ENCODE results near the gene BCAM.

The BCAM gene

DNA sequence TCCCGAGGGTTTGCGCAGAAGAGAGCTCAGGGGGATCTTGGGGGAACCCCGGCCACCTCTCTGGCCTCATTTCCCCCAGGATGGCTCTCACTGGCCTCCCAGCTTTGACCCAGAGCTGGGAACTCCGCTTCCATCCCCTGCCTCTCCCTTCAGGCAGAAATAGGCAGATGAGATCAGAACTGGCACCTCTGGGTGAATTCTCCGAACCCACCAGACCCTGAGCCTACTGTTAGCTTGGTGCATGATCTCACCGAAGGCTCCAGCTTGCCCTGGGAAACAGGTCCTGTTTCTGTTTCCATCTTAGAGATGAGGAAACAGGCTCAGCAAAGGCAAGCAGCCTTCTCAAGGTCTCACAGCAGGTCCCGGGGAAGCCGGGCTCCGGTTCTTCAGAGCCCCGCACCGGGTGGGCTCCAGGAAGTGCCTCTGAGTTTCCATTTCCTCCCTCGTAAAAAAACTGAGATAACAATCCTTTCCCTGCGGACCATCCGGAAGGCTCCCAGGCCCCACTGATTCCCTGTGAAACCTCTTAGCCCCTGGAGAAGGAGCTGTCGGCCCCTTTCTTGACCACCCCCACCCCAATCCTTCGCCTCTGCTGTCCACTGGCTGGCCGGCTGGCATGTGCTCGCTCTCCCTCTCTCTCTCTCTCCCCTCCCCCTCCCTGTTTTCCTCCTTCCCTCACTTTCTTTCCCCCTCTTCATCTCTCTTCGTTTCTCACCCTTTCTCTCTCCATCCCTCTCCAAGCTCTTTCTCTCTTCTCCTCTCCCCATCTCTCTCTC is 39.3 kb downstream of the BCAM start:
- TF ChIP-seq EZH2phosphoT487 (IDR thresholded peaks at IDR 0.05; ENCODE audit: borderline replicate concordance, low read length) (no peak), CTCF (IDR thresholded peaks at IDR 0.05; ENCODE audit: low read depth, low read length, poor library complexity, severe bottlenecking) (no peak)
- no peak overlapping the region for H3K4me2 ChIP-seq (ENCODE audit: low read length)
- H3K27ac ChIP-seq (ENCODE audit: low read depth, low read length) = no peak overlapping the region
- no peaks in the 10 kb centered on the region for H3K36me3 ChIP-seq (ENCODE audit: control insufficient read depth, low read length)
- H3K9me3 ChIP-seq (ENCODE audit: control insufficient read depth, insufficient read depth, low read length) = no peaks in the 10 kb centered on the region
- peaks cover 6% of the 10 kb centered on the region; the same call in 1 of the 2 replicates for H4K20me1 ChIP-seq (ENCODE audit: control insufficient read depth, insufficient read depth, low read depth, low read length)
- H3K9me2 ChIP-seq (replicated peaks; ENCODE audit: control insufficient read depth, low read length) = no peaks in the 10 kb centered on the region
- peaks cover 5% of the 10 kb centered on the region; the same call in 1 of the 2 replicates for H3F3A ChIP-seq (ENCODE audit: control insufficient read depth, insufficient read depth)
- peaks cover 19% of the 10 kb centered on the region for H3K4me1 ChIP-seq (ENCODE audit: control insufficient read depth, low read length)
- peaks cover 43% of the 10 kb centered on the region for H3K27me3 ChIP-seq (ENCODE audit: control insufficient read depth, low read length)
- H3K4me3 ChIP-seq (ENCODE audit: low read length) = no peak overlapping the region
- H3K79me2 ChIP-seq (ENCODE audit: control insufficient read depth, low read length) = no peaks in the 10 kb centered on the region

GRCh38 chr19:44848812-44849447 is 40.0 kb downstream of the BCAM start:
- TF ChIP-seq CTCF (IDR thresholded peaks at IDR 0.05; ENCODE audit: low read depth, low read length, poor library complexity, severe bottlenecking) (no peak), EZH2phosphoT487 (IDR thresholded peaks at IDR 0.05; ENCODE audit: borderline replicate concordance, low read length) (no peak)
- Histone ChIP-seq H4K20me1 (ENCODE audit: control insufficient read depth, insufficient read depth, low read depth, low read length) (peaks cover 6% of the 10 kb centered on the region; the same call in 1 of the 2 replicates), H3K9me3 (ENCODE audit: control insufficient read depth, insufficient read depth, low read length) (no peaks in the 10 kb centered on the region), H3K4me2 (ENCODE audit: low read length) (no peak overlapping the region), H3K36me3 (ENCODE audit: control insufficient read depth, low read length) (no peaks in the 10 kb centered on the region), H3K9me2 (replicated peaks; ENCODE audit: control insufficient read depth, low read length) (no peaks in the 10 kb centered on the region), H3K27me3 (ENCODE audit: control insufficient read depth, low read length) (peaks cover 43% of the 10 kb centered on the region), H3K79me2 (ENCODE audit: control insufficient read depth, low read length) (no peaks in the 10 kb centered on the region), H3F3A (ENCODE audit: control insufficient read depth, insufficient read depth) (peaks cover 5% of the 10 kb centered on the region; the same call in 1 of the 2 replicates), H3K4me3 (ENCODE audit: low read length) (no peak overlapping the region), H3K27ac (ENCODE audit: low read depth, low read length) (no peak overlapping the region), H3K4me1 (ENCODE audit: control insufficient read depth, low read length) (peaks cover 19% of the 10 kb centered on the region)

- Histone ChIP-seq H3K4me3 (ENCODE audit: low read length) (no peak overlapping the region), H3K27me3 (ENCODE audit: control insufficient read depth, low read length) (peaks cover 44% of the 10 kb centered on the region), H3K36me3 (ENCODE audit: control insufficient read depth, low read length) (no peaks in the 10 kb centered on the region), H4K20me1 (ENCODE audit: control insufficient read depth, insufficient read depth, low read depth, low read length) (peaks cover 6% of the 10 kb centered on the region; the same call in 1 of the 2 replicates), H3K9me2 (replicated peaks; ENCODE audit: control insufficient read depth, low read length) (no peaks in the 10 kb centered on the region), H3K79me2 (ENCODE audit: control insufficient read depth, low read length) (no peaks in the 10 kb centered on the region), H3K4me2 (ENCODE audit: low read length) (no peak overlapping the region), H3K4me1 (ENCODE audit: control insufficient read depth, low read length) (peaks cover 5% of the 10 kb centered on the region), H3F3A (ENCODE audit: control insufficient read depth, insufficient read depth) (peaks cover 3% of the 10 kb centered on the region; the same call in 1 of the 2 replicates), H3K27ac (ENCODE audit: low read depth, low read length) (no peak overlapping the region), H3K9me3 (ENCODE audit: control insufficient read depth, insufficient read depth, low read length) (no peaks in the 10 kb centered on the region)
- TF ChIP-seq CTCF (IDR thresholded peaks at IDR 0.05; ENCODE audit: low read depth, low read length, poor library complexity, severe bottlenecking) (no peak), EZH2phosphoT487 (IDR thresholded peaks at IDR 0.05; ENCODE audit: borderline replicate concordance, low read length) (no peak)
Measured at GRCh38 chr19:44850641-44851109, 41.8 kb downstream of the BCAM start.
